ENCODE measurements around the gene GALNT1.

GALNT1 gene

DNA sequence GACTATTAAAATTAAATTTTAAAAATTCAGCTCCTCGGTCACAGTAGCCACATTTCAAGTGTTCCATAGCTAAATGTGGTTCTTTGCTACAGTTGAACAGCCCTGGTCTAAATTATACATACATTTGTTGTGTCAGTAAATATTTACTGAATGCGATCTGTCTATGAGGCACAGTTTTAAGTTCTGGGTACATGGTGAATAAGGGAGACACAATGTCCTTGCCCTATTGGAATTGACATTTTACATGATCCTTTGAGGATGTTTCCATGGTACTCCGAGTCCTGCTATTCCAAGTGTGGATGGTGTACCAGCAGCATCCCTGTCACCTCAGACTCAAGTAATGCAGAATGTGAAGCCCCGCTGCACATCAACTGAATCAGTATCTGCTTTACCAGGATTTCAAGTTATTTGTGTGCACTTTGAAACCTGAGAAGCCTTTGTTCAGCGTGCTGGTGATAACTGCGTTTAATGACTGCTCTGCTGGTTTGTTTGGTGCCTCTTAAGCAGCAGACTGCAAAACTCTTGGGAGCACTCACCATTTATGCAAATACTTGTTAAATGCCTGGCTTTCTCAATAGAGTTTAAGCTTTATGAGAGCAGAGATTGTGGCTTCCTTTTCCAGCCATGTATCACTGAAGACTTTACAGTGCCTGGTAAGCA lies 1.5 kb downstream of the GALNT1 start:
- WGBS, result 65% methylated on average over 6 of the region's 6 CpGs
- Histone ChIP-seq H3K36me3 (ENCODE audit: insufficient read depth, low read length) (0 out of 2 replicates have a peak, but pooled peaks cover 3% of the 10 kb centered on the region), H3K4me1 (ENCODE audit: insufficient read depth, low read length) (peaks cover 20% of the 10 kb centered on the region), H3K27ac (ENCODE audit: low read depth, low read length) (no peak overlapping the region), H3K9ac (ENCODE audit: low read depth, low read length) (no peak overlapping the region), H3K27me3 (ENCODE audit: insufficient read depth, low read length) (peaks cover 20% of the 10 kb centered on the region), H3K9me3 (ENCODE audit: insufficient read depth, low read depth, low read length) (peaks cover 16% of the 10 kb centered on the region), H3K4me3 (ENCODE audit: low read length) (peak overlapping the region; percentile 93)

DNA sequence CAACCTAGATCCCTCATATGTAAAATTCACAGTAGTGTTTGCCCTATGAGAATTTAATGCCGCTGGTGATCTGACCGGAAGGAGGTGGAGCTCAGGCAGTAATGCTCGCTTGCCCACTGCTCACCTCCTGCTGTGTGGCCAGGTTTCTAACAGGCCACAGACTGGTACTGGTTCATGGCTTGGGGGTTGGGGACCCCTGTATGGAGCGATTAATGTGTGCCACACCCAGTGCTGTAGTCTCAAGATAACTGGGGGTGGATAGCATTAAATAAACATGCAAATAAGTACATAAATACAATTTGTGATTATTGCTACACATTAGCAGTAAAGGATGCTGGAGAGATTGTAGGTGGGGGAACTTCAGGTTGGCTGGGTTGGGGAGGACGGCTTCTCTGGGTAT lies 3.2 kb downstream of the GALNT1 start:
- Histone ChIP-seq H3K27ac (ENCODE audit: low read depth, low read length) (no peak overlapping the region), H3K27me3 (ENCODE audit: insufficient read depth, low read length) (peaks cover 8% of the 10 kb centered on the region), H3K36me3 (ENCODE audit: insufficient read depth, low read length) (0 out of 2 replicates have a peak, but pooled peaks cover 3% of the 10 kb centered on the region), H3K4me3 (ENCODE audit: low read length) (no peak overlapping the region), H3K4me1 (ENCODE audit: insufficient read depth, low read length) (peaks cover 31% of the 10 kb centered on the region), H3K9ac (ENCODE audit: low read depth, low read length) (no peak overlapping the region), H3K9me3 (ENCODE audit: insufficient read depth, low read depth, low read length) (peaks cover 20% of the 10 kb centered on the region)
- WGBS, result 92% methylated on average over 5 of the region's 5 CpGs

DNA sequence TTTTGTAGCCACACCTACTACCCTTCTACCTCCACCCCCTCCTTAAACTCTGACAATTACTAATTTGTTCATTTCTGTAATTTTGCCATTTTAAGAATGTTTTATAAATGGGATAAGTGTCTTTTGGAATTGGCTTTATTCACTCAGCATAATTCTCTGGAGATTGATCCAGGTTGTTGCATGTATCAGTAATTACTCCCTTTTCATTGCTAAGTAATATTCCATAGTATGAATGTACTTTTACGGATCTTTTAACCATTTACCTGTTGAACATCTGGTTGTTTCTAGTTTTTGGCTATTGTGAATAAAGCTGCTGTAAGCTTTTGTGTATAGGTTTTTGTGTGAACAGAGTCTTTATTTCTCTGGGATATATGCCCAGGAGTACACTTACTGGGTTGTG lies 4.1 kb downstream of the GALNT1 start:
- H3K9ac ChIP-seq (ENCODE audit: low read depth, low read length), result no peak overlapping the region
- 93% methylated on average over 1 of the region's 1 CpG for WGBS
- peaks cover 20% of the 10 kb centered on the region for H3K9me3 ChIP-seq (ENCODE audit: insufficient read depth, low read depth, low read length)
- H3K4me3 ChIP-seq (ENCODE audit: low read length), result no peak overlapping the region
- no peaks in the 10 kb centered on the region; the same call in 1 of the 2 replicates for H3K27me3 ChIP-seq (ENCODE audit: insufficient read depth, low read length)
- H3K27ac ChIP-seq (ENCODE audit: low read depth, low read length), result no peak overlapping the region
- H3K36me3 ChIP-seq (ENCODE audit: insufficient read depth, low read length), result 0 out of 2 replicates have a peak, but pooled peaks cover 3% of the 10 kb centered on the region
- H3K4me1 ChIP-seq (ENCODE audit: insufficient read depth, low read length), result peaks cover 31% of the 10 kb centered on the region

DNA sequence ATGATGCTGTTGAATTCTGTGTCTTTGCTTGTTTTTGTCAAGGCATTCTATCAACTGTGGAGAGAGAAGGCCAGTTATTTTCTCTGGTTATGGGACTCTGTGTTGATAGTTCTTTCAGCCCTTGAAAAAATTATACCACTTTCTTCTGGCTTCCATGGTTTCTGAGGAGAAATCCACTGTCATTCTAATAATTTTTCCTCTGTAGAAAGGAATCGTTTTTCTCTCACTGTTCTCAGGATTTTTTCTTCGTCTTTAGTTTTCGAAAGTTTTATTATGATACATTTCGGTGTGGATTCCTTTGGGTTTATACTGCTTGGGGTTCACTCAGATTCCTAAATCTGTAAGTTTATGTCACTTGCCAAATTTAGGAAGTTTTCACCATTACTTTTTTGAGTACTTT lies 6.6 kb downstream of the GALNT1 start:
- Histone ChIP-seq H3K27ac (ENCODE audit: low read depth, low read length) (no peak overlapping the region), H3K27me3 (ENCODE audit: insufficient read depth, low read length) (no peaks in the 10 kb centered on the region), H3K9me3 (ENCODE audit: insufficient read depth, low read depth, low read length) (peaks cover 20% of the 10 kb centered on the region), H3K4me3 (ENCODE audit: low read length) (no peak overlapping the region), H3K9ac (ENCODE audit: low read depth, low read length) (no peak overlapping the region), H3K36me3 (ENCODE audit: insufficient read depth, low read length) (0 out of 2 replicates have a peak, but pooled peaks cover 3% of the 10 kb centered on the region), H3K4me1 (ENCODE audit: insufficient read depth, low read length) (peaks cover 42% of the 10 kb centered on the region)
- WGBS, result 100% methylated on average over 4 of the region's 4 CpGs

DNA sequence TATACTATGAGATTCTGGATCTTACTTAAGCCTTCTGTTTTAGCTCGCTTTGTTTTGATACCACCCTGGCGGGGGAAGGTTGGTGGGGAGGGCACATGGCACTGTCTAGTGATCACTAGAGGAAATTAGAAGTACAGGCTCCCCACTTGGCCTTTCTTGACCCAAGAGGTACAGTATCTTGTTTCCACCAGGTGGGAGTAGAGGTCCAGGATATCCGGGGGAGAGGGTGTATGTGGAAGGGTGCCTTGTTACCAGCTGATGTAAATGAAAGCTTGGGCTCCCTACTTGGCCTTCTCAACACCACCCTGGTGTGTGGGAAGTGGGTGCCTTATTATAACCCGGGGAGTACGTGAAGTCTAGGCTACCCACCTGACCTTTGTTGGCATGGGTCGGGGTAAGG lies 7.5 kb downstream of the GALNT1 start:
- H3K27ac ChIP-seq (ENCODE audit: low read depth, low read length), result no peak overlapping the region
- H3K4me1 ChIP-seq (ENCODE audit: insufficient read depth, low read length), result peaks cover 37% of the 10 kb centered on the region
- WGBS, result 84% methylated on average over 6 of the region's 6 CpGs
- H3K9me3 ChIP-seq (ENCODE audit: insufficient read depth, low read depth, low read length), result peaks cover 20% of the 10 kb centered on the region
- no peak overlapping the region for H3K4me3 ChIP-seq (ENCODE audit: low read length)
- no peaks in the 10 kb centered on the region for H3K27me3 ChIP-seq (ENCODE audit: insufficient read depth, low read length)
- H3K9ac ChIP-seq (ENCODE audit: low read depth, low read length), result no peak overlapping the region
- 0 out of 2 replicates have a peak, but pooled peaks cover 3% of the 10 kb centered on the region for H3K36me3 ChIP-seq (ENCODE audit: insufficient read depth, low read length)

DNA sequence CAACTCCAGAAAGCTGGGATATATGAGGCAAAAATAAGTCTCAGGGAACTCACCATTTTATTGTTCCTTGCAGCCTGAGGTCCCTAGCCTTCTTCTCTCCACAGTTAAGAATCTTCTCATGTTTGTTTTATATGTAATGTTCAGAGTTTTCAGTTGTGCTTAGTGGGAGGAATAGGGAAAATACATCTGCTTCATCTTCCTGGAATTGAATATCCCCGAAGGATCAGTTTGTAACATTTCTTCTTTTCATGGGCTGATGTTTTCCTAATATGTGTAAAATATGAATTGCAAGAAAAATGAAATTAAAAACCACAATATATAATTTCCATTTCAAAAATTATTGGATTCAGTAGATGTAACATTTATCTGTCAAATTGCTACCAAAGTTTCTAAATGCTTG lies 8.0 kb downstream of the GALNT1 start:
- no peak overlapping the region for H3K27ac ChIP-seq (ENCODE audit: low read depth, low read length)
- no peaks in the 10 kb centered on the region for H3K27me3 ChIP-seq (ENCODE audit: insufficient read depth, low read length)
- 83% methylated on average over 1 of the region's 1 CpG for WGBS
- no peak overlapping the region for H3K9ac ChIP-seq (ENCODE audit: low read depth, low read length)
- peaks cover 15% of the 10 kb centered on the region for H3K9me3 ChIP-seq (ENCODE audit: insufficient read depth, low read depth, low read length)
- H3K4me3 ChIP-seq (ENCODE audit: low read length), result no peak overlapping the region
- peaks cover 37% of the 10 kb centered on the region for H3K4me1 ChIP-seq (ENCODE audit: insufficient read depth, low read length)
- H3K36me3 ChIP-seq (ENCODE audit: insufficient read depth, low read length), result 0 out of 2 replicates have a peak, but pooled peaks cover 3% of the 10 kb centered on the region

DNA sequence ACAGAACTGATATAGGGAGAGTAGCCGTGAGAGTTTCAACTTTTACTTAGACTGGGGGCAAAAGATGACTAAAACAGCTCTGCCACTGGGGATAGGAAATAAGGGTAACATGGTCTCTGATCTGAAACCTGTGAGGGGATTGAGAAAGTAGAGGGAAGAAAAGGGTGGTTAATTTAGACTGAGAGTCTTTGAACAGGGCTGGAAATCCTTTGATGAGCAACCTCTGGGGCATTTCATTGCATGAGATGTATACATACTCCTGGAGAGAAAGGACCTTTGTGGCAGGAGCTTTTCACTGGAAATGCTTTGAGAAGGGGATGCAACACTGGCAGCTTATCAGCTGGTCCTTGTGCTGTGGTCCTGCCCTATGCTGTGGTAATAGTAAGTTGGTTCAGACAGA lies 9.4 kb downstream of the GALNT1 start:
- H3K36me3 ChIP-seq (ENCODE audit: insufficient read depth, low read length), result no peaks in the 10 kb centered on the region
- H3K4me1 ChIP-seq (ENCODE audit: insufficient read depth, low read length), result peaks cover 37% of the 10 kb centered on the region
- no peak overlapping the region for H3K4me3 ChIP-seq (ENCODE audit: low read length)
- 88% methylated on average over 1 of the region's 1 CpG for WGBS
- H3K27ac ChIP-seq (ENCODE audit: low read depth, low read length), result no peak overlapping the region
- H3K9ac ChIP-seq (ENCODE audit: low read depth, low read length), result no peak overlapping the region
- H3K27me3 ChIP-seq (ENCODE audit: insufficient read depth, low read length), result no peaks in the 10 kb centered on the region
- peaks cover 4% of the 10 kb centered on the region; the same call in 1 of the 2 replicates for H3K9me3 ChIP-seq (ENCODE audit: insufficient read depth, low read depth, low read length)

DNA sequence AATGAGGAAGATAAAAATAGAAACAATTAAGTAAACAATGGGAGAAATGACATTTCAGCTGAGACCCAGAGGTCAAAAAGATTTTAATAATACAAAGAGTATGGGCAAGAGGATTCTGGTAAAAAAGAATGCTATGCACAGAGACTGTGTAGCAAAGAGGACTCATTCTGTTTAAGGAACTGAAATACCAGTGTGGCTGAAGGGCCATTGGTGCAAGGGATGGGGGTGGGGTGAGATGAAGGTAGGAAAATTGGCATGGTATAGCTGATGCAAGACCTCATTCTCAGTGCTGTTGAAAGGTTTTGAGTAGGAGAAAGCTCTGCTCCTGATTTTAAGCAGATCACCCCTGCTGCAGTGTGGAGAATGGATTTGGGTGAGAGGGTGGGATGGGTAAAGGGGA lies 10.8 kb downstream of the GALNT1 start:
- H3K27me3 ChIP-seq (ENCODE audit: insufficient read depth, low read length), result no peaks in the 10 kb centered on the region
- no peak overlapping the region for H3K4me3 ChIP-seq (ENCODE audit: low read length)
- H3K9ac ChIP-seq (ENCODE audit: low read depth, low read length), result no peak overlapping the region
- no peak overlapping the region for H3K27ac ChIP-seq (ENCODE audit: low read depth, low read length)
- peaks cover 4% of the 10 kb centered on the region; the same call in 1 of the 2 replicates for H3K9me3 ChIP-seq (ENCODE audit: insufficient read depth, low read depth, low read length)
- no peaks in the 10 kb centered on the region for H3K36me3 ChIP-seq (ENCODE audit: insufficient read depth, low read length)
- peaks cover 37% of the 10 kb centered on the region for H3K4me1 ChIP-seq (ENCODE audit: insufficient read depth, low read length)

DNA sequence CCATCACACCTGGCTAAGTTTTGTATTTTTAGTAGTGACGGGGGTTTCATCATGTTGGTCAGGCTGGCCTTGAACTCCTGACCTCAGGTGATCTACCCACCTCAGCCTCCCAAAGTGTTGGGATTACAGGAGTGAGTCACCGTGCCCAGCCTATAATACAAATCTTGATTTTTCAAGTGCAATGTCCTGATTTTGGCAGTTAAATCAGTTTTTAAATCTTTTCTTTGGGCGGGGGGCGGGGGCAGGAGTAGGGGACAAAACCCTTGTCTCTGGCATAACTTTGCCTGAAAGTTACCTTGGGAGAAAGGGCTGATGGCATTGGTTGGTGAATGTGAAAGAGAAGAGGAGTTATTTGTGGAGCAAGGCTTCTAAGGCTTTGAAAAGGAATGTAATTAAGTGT lies 12.3 kb downstream of the GALNT1 start:
- Histone ChIP-seq H3K9me3 (ENCODE audit: insufficient read depth, low read depth, low read length) (no peaks in the 10 kb centered on the region), H3K4me1 (ENCODE audit: insufficient read depth, low read length) (peaks cover 30% of the 10 kb centered on the region), H3K36me3 (ENCODE audit: insufficient read depth, low read length) (no peaks in the 10 kb centered on the region; the same call in 1 of the 2 replicates), H3K9ac (ENCODE audit: low read depth, low read length) (no peak overlapping the region), H3K4me3 (ENCODE audit: low read length) (no peak overlapping the region), H3K27ac (ENCODE audit: low read depth, low read length) (no peak overlapping the region), H3K27me3 (ENCODE audit: insufficient read depth, low read length) (no peaks in the 10 kb centered on the region)
- 91% methylated on average over 4 of the region's 4 CpGs for WGBS

DNA sequence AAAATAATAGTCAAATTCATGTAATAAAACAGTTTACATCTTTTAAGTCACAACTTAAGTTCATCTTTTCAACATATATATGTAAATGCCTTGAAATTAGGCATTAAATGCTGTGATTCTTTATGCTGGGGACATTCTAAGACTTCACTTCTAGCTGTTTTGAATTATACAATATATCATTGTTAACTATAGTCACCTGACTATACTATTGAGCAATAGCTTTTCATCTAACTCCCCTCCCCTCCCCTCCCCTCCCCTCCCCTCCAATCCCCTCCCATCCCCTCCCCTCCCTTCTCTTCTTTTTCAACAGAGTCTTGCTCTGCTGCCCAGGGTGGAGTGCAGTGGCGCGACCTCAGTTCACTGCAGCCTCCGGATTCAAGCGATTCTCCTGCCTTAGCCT lies 16.2 kb downstream of the GALNT1 start:
- H3K9me3 ChIP-seq (ENCODE audit: insufficient read depth, low read depth, low read length), result peaks cover 9% of the 10 kb centered on the region; the same call in 1 of the 2 replicates
- WGBS, result 97% methylated on average over 4 of the region's 4 CpGs
- no peak overlapping the region for H3K9ac ChIP-seq (ENCODE audit: low read depth, low read length)
- no peaks in the 10 kb centered on the region for H3K27me3 ChIP-seq (ENCODE audit: insufficient read depth, low read length)
- H3K4me1 ChIP-seq (ENCODE audit: insufficient read depth, low read length), result peaks cover 3% of the 10 kb centered on the region; the same call in 1 of the 2 replicates
- H3K36me3 ChIP-seq (ENCODE audit: insufficient read depth, low read length), result no peaks in the 10 kb centered on the region; the same call in 1 of the 2 replicates
- no peak overlapping the region for H3K4me3 ChIP-seq (ENCODE audit: low read length)
- H3K27ac ChIP-seq (ENCODE audit: low read depth, low read length), result no peak overlapping the region

DNA sequence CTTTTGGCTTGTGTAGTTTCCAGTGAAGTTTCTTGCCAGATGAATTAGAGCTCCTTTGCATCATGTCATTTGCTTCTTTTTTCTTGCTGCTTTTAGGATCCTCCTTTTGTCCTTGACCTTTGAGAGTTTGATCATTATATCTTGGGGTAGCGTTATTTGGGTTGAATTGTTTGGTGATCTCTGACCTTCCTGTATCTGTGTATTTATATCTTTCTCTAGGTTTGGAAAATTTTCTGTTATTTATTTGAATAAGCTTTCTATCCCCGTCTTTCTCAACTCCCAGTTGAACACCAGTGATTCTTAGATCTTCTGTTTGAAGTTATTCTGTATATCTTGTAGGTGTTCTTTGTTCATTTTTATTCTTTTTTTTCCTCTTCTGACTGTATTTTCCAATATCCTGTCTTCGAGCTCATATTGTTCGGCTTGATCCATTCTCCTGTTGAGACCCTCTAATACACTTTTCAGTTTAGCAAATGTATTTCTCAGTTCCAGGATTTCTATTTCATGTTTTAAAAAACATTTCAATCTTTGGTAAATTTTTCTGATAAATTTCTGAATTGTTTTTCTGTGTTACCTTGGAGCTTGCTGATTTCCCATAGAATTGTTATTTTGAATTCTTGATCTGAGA lies 20.8 kb downstream of the GALNT1 start:
- 92% methylated on average over 3 of the region's 4 CpGs for whole genome bisulfite sequencing
- no peak overlapping the region for H3K9ac ChIP-seq (ENCODE audit: low read depth, low read length)
- peaks cover 6% of the 10 kb centered on the region for H3K4me1 ChIP-seq (ENCODE audit: insufficient read depth, low read length)
- no peak overlapping the region for H3K27ac ChIP-seq (ENCODE audit: low read depth, low read length)
- H3K4me3 ChIP-seq (ENCODE audit: low read length), result no peak overlapping the region
- peaks cover 9% of the 10 kb centered on the region; the same call in 1 of the 2 replicates for H3K9me3 ChIP-seq (ENCODE audit: insufficient read depth, low read depth, low read length)
- H3K36me3 ChIP-seq (ENCODE audit: insufficient read depth, low read length), result no peaks in the 10 kb centered on the region; the same call in 1 of the 2 replicates
- H3K27me3 ChIP-seq (ENCODE audit: insufficient read depth, low read length), result no peaks in the 10 kb centered on the region
